ENCODE results near the gene BUB1.

DNA sequence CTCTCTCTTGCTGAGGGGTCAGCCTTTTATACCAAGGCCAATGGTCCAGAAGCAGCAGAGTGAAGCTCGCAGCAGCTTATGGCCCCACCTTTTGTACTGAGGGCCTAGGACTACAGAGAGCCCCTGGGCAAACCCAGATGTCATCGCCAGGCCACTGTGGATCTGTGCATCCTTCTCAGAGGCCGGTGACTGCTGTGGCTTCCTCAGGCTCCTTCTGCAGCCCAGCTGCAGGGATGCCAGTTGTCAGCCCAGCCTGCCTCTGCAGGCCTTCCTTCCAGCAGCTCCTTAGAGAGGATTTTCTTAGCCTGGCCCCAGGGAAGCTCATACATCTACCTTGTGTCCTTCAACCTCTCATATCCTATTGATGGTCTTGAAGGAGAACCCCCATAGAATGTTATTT is 48.0 kb upstream of the BUB1 start:
- TF ChIP-seq, protein P1, sequence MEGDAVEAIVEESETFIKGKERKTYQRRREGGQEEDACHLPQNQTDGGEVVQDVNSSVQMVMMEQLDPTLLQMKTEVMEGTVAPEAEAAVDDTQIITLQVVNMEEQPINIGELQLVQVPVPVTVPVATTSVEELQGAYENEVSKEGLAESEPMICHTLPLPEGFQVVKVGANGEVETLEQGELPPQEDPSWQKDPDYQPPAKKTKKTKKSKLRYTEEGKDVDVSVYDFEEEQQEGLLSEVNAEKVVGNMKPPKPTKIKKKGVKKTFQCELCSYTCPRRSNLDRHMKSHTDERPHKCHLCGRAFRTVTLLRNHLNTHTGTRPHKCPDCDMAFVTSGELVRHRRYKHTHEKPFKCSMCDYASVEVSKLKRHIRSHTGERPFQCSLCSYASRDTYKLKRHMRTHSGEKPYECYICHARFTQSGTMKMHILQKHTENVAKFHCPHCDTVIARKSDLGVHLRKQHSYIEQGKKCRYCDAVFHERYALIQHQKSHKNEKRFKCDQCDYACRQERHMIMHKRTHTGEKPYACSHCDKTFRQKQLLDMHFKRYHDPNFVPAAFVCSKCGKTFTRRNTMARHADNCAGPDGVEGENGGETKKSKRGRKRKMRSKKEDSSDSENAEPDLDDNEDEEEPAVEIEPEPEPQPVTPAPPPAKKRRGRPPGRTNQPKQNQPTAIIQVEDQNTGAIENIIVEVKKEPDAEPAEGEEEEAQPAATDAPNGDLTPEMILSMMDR (IDR thresholded peaks at IDR 0.05 in 8 of 11, conservative IDR thresholded peaks at IDR 0.05 in 3 of 11): no peak
- no peak for TF ChIP-seq POLR2AphosphoS5 (IDR thresholded peaks at IDR 0.05)
- TF ChIP-seq POLR2A (IDR thresholded peaks at IDR 0.05): no peak
